Stimulated activated CD8-positive, alpha-beta memory T cell treated with anti-CD3 and anti-CD28 coated beads, Interleukin-7, amount 100 ng/mL, for 4 hours (primary cell): ENCODE measurements around the gene ATF7IP2.
"Not testable (repeated sequence)": the region's sequence is repeated elsewhere in the genome, so short reads cannot be mapped to it uniquely, and the experiment has no call there.

ENCODE experiments used
- DNase-seq, 2 donors: peaks; one replicate each; pipeline ENCODE4 v3.0.0-alpha.2; 2020; ENCODE audit warnings: low read depth in 2 of 2

Gene ATF7IP2

DNA sequence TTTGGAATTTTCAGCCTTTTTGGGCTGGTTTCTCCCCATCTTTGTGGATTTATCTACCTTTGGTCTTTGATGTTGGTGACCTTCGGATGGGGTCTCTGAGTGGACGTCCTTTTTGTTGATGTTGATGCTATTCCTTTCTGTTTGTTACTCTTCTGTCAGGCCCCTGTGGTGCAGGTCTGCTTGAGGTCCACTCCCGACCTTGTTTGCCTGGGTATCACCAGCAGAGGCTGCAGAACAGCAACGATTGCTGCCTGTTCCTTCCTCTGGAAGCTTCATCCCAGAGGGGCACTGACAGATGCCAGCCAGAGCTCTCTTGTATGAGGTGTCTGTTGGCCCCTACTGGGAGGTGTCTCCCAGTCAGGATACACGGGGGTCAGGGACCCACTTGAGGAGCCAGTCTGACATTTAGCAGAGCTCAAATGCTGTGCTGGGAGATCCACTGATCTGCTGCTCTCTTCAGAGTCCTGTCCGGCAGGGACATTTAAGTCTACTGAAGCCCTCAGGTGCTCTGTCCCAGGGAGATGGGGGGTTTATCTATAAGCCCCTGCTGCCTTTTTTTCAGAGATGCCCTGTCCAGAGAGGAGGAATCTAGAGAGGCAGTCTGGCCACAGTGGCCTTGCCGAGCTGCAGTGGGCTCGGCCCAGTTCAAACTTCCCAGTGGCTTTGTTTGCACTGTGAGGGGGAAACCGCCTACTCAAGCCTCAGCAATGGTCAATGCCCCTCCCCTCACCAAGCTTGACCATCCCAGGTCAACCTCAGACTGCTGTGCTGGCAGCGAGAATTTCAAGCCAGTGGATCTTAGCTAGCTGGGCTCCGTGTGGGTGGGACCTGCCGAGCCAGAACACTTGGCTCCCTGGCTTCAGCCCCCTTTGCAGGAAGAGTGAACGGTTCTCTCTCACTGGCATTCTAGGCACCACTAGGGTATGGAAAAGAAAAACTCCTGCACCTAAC, 66.6 kb downstream of the ATF7IP2 start:
- DNase-seq, result not testable (repeated sequence)

- DNase-seq, result no peak
Measured at GRCh38 chr16:10453159-10453510, 67.3 kb downstream of the ATF7IP2 start.

- no peak for DNase-seq
Measured at GRCh38 chr16:10465821-10466220, 80.0 kb downstream of the ATF7IP2 start.

- no peak for DNase-seq
Measured at GRCh38 chr16:10466313-10466712, 80.5 kb downstream of the ATF7IP2 start.

GRCh38 chr16:10466861-10467260, 81.0 kb downstream of the ATF7IP2 start:
- no peak for DNase-seq

DNA sequence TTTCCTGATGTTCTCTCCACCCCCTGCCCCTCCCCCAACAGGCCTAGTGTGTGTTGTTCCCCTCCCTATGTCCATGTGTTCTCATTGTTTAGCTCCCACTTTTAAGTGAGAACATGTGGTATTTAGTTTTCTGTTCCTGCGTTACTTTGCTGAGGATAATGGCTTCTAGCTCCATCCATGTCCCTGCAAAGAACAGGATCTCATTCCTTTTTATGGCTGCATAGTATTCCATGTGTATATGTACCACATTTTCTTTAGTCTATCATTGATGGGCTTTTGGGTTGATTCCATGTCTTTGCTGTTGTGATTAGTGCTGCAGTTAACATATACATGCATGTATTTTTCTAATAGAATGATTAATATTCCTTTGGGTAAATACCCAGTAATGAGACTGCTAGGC, 90.8 kb downstream of the ATF7IP2 start:
- DNase-seq, result not testable (repeated sequence)

DNA sequence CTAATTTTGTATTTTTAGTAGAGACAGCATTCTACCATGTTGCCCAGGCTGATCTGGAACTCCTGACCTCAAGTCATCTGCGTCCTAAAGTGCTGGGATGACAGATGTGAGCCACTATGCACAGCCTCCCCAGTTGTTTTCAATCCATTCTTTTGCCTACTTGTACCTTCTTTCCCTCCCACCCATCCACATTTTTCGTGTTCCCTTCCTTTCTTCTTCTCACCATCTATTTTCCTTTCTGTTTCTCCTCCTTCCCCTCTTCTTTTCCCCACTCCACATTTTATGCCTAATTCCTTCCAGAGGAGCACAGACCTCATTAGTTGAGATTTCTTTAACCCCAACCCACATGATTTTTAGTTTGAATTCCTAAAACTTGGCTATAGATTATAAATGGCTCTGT, 94.3 kb downstream of the ATF7IP2 start:
- no peak for DNase-seq

DNA sequence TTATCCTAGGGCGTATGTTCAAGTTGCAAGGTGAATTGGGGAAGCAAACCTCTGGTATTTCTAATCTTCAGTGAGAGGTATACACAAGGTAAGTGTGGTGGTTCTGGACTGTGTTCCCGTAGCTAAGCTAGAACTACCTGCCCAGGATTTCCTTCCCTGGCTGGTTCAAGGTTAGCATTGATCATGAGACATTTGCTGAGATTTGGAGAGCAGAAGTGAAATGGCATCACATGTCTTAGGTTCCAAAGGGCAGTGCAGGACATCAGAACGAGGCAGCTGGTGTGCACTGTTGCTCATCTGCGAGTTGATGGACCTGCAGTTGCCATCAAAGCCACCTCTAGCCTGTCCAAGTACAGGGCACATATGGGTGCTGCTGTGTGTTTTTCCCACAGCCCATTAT, 99.3 kb downstream of the ATF7IP2 start:
- DNase-seq, result no peak

DNA sequence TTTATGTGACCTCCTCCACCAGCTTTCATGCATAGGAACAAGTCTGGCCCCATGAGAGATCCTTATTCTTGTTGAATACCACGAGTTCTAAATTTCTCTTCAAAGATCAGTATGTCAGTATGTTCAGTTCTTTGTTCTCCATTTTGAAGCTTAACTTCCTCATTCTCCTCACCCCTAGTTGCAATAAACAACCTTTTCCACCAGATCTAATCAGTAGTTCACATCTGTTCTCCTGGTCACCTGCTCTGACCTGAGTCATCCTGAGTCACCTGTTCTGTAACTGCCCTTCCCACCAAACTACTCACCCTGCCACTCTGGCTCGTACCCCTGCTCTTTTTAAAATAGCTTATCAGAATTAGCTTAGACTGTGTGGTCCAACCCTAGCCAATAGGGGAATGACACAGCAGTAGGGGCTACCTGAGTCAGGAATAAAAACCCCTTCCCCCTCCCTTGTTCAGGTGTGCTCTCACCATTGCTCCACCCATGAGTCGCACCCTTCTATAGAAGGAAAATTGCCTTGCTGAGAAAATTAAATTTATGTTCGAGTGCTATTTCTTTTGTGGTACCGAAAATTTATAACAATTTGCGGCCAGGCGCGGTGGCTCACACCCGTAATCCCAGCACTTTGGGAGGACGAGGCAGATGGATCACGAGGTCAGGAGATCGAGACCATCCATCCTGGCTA, 100.0 kb downstream of the ATF7IP2 start:
- DNase-seq, result no peak

- no peak for DNase-seq
Measured at GRCh38 chr16:10490141-10490540, 104.3 kb downstream of the ATF7IP2 start.

GRCh38 chr16:10493276-10493675, 107.4 kb downstream of the ATF7IP2 start:
- no peak for DNase-seq

- DNase-seq, result no peak
Measured at GRCh38 chr16:10494343-10495030, 108.6 kb downstream of the ATF7IP2 start.

DNA sequence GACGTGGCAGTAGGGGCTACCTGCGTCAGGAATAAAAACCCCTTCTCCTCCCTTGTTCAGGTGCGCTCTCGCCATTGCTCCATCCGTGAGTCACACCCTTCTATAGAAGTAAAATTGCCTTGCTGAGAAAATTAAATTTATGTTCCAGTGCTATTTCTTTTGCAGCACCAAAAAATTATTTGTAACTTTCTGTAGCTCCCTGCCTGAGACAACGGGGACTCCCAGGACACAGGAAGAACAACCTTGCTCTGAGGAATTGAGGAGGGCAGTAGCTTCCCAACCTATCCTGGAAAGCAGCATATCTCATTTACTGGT, 109.1 kb downstream of the ATF7IP2 start:
- no peak for DNase-seq

GRCh38 chr16:10497132-10498101, 111.6 kb downstream of the ATF7IP2 start:
- DNase-seq, result no peak

DNA sequence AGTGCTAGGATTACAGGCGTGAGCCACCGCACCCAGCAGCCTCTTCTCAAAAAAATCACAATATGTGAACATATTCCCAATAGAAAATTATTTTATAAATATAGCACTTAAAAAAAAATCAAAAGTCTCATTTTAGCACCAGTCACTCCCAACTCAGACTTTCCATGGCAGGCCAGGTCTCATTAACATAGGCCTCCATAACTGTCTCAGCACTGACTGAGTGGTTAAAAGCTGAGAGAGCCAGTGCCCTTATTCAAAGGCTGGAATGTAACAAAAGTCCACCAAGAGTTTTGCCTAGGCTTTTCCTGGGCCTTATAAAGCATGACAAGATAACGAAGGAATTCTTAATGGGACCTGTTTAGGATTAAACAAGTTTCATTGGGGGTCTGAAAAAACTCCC, 114.7 kb downstream of the ATF7IP2 start:
- DNase-seq, result no peak

DNA sequence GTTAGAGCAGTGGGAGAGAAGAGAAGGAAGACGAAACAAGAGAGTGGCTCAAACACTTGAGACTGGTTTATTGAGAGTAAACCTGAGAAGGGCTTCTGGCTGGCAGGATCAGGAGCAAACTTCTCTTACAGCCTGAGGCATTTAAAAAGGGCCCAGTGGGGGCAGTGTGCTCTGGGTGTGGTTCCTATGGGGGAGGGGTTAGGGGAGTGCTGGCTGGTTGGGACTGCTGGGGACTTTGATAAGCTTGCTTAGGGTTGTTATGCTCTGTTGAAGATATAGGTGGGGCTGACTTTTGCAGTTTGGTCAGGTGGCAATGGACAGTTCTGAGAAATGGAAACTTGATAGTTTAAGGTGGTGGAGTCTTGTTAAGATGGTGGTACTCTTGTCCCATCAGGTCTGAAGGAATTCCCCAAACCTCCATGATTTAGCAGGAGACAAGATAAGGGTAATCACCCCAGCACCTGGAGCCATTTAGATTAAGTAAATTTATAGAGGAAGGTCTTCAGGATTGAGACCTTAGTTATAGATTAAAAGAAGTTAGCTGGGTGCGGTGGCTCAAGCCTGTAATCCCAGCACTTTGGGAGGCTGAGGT, 115.3 kb downstream of the ATF7IP2 start:
- DNase-seq, result no peak

GRCh38 chr16:10502776-10503175, 116.9 kb downstream of the ATF7IP2 start:
- DNase-seq, result no peak

- DNase-seq, result no peak
Measured at GRCh38 chr16:10504404-10504885, 118.6 kb downstream of the ATF7IP2 start.

DNA sequence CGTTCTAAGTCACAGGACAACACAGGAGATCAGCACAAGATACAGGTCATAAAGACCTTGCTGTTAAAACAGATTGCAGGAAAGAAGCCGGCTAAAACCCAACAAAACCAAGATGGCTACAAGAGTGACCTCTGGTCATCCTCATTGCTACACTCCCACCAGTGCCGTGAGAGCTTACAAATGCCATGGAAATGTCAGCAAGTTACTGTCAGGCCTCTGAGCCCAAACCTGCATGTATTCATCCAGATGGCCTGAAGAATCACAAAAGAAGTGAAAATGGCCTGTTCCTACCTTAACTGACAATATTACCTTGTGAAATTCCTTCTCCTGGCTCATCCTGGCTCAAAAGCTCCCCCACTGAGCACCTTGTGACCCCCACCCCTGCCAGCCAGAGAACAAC, 119.4 kb downstream of the ATF7IP2 start:
- DNase-seq, result not testable (repeated sequence)

DNA sequence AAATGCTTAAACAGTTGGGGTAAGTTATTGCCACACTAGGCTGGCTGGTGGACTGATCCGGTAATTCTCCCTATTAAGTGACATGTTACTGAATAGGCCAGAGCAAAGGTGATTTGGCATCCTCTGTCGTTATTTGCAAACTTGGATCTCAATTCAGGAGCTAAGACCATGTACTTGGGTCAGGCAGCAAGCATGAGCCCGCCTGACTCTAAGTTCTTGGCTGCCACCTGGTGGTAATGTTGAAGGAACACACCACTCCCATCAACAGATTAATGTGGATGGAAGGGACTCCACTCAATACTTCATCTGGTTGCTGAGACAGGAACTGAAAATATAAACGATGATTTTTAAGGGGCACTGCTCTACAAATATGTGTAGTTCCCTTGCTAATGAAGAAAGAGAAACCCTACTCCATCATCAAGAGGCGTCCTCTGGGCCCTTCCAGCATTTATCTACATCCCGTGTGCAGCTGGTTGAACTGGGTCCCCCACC, 123.7 kb downstream of the ATF7IP2 start:
- DNase-seq, result peak; percentile 29 to 30

GRCh38 chr16:10510279-10510678, 124.4 kb downstream of the ATF7IP2 start:
- DNase-seq, result no peak
